Choroid plexus epithelial cell (primary cell): ENCODE measurements around the gene ATG9B.

Experiments
- DNase-seq: peaks from one replicate; pipeline ENCODE4 v3.0.0-alpha.2; 2010; ENCODE audit warnings: low read depth
- H3K4me3 ChIP-seq: 2 replicates; pipeline ENCODE4 v1.5.1; 2011; ENCODE audit warnings: low read depth, mild to moderate bottlenecking, control low read depth, low read length, moderate library complexity
- TF ChIP-seq, protein P1 (sequence below): conservative IDR thresholded peaks from 2 replicates; pipeline ENCODE4 v1.5.1; 2011; ENCODE audit warnings: low read depth, mild to moderate bottlenecking, control low read depth, inconsistent platforms, low read length, moderate library complexity

ATG9B gene

DNA sequence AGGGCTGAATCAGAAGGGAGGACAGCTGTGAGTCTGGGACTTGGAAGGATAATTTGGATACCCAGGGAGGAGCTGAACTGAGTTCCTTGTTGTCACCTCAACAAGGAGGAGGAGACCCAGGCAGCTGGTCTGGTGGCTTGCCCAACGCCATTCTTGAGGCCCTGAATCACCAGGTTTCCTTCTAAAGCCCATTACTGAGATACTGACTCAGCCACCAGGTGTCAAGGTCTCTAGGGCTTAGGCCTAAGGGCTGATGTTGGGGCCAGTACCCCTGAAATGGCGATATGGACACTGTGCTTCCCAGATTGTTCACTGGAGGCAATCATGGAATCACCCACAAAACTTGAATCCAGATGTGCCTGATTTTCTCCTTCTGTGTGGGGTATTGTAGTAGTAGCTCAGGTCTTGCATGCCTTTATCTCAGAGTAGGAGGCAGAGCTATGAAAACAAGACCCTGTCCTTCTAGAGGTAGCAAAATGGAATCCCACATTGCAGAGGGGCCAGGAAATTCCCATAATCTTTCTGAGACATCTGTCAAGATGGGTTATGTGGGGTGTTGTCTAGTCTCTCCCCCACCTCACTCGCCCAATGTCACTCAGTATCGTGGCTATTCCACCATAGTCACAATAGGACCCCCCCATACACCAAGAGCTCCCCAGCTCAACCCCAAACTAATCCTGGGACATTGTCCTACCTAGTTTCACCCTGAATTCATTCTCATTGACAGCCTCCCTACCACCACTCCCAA, 1.8 kb upstream of the ATG9B start:
- H3K4me3 ChIP-seq = no peak overlapping the region
- no peak for DNase-seq
- TF ChIP-seq, protein P1, sequence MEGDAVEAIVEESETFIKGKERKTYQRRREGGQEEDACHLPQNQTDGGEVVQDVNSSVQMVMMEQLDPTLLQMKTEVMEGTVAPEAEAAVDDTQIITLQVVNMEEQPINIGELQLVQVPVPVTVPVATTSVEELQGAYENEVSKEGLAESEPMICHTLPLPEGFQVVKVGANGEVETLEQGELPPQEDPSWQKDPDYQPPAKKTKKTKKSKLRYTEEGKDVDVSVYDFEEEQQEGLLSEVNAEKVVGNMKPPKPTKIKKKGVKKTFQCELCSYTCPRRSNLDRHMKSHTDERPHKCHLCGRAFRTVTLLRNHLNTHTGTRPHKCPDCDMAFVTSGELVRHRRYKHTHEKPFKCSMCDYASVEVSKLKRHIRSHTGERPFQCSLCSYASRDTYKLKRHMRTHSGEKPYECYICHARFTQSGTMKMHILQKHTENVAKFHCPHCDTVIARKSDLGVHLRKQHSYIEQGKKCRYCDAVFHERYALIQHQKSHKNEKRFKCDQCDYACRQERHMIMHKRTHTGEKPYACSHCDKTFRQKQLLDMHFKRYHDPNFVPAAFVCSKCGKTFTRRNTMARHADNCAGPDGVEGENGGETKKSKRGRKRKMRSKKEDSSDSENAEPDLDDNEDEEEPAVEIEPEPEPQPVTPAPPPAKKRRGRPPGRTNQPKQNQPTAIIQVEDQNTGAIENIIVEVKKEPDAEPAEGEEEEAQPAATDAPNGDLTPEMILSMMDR = no peak

DNA sequence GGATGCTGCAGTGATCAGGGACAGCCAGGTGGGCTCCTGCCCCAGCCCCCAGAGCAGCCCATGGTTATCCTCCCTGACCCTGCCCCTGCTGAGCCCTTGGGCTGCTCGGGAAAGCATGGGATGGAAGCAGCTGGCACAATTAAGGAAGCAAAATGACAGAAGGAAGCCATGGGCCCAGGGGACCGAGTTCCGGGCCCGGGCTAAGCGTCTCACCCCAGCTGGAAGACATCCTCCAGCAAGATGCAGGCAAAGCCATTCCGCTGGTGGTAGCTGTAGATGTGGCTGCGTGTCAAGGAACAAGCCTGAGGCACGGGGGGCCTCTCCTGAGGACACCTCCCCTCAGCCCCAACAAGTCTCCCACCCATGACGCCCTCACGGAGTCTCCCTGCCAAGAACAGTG, 1.1 kb downstream of the ATG9B start:
- TF ChIP-seq, protein P1 = no peak
- no peak for DNase-seq
- H3K4me3 ChIP-seq = no peak overlapping the region

DNA sequence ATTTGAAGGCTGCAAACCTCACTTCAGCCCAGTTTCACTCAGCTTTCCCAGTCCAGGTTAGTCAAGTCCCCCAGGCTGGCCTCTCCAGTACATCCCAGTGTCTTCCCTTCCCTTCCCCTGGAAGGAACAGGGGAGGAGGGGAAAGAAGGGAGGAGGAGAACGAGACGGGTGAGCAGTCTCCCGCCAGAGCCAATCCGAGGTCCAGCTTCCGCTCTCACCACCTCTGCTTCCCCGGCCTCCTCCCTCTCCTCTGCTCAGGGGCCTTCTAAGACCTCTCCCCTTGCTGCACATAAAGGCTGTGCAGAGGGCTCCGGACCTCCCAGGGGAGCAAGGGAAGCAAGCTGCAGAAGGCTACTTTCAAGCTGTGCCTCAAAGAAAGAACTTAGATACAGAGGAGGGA, 4.1 kb downstream of the ATG9B start:
- TF ChIP-seq, protein P1 = no peak
- H3K4me3 ChIP-seq = no peak overlapping the region
- DNase-seq = no peak

DNA sequence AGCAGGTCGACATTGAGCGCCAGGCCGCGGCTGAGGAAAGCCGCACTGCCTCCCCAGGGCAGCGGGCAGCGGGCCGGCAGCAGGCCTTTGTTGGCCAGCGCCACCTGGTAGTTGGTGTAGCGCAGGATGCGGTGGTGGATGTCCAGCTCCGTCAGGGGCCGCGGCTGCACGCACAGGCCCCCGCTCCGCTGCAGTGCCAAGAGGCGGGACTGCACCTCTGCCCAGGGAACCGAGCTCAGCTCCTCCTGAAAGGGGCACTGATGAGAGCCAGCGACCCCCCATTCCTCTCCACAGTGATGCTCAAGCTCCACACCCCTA, 5.2 kb downstream of the ATG9B start:
- peak overlapping the region; percentile 26 for H3K4me3 ChIP-seq
- no peak for DNase-seq
- TF ChIP-seq, protein P1 = no peak

DNA sequence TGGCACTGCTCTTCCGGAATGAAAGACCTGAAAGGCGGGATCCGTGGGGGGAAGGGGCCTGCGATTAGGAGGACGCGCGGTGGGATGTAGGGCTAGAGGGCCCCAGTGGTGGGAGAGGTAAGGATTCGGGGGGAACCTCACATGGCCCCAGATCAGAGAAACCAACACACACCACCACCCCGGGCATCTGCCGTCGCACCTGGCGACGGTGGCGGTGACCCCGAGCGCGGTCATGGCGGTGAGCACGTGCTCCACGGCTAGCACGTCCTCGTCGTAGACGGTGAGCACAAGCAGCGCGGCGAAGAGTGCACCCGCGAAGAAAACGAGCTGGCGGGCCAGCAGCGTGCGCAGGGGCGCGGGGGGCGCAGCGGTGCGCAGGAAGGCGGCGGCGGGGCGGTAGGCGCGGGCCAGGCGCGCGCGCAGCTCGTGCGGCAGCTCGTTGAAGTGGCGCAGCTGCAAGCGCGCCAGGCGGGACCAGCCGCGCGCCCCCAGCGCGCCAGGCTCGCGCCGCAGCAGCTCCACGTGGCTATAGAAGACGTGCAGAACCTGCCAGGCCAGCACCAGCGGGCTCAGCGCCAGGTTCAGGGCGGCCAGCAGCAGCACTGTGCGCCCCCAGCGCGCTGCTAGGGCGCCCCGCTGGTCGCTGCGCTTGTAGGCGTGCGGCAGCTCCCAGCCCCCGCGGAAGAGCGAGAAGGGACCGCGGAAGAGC, 5.7 kb downstream of the ATG9B start:
- H3K4me3 ChIP-seq = peak overlapping the region; percentile 26
- peak; percentile 44 for DNase-seq
- TF ChIP-seq, protein P1 = no peak

DNA sequence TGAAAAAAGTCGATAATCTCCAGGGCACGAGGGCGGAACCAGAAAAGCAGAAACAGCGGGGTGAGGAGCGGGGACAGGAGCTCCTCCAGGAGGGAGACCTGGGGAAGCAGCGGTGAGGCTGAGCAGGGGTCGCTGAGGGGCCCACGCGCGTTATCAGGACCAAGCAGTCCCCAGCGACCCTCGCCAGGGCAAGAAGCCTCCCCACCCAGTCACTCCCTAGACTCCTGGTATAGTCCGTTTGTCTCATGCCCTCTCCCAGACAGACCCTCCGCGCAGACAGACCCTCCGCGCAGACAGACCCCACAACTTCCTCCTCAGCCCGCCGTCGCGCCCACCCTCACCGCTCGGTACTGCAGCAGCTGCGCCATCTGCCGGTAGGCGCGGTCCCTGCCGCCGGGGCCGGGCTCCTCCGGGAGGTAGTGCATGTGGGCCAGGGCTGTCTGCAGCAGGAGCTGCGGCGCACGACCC, 6.3 kb downstream of the ATG9B start:
- H3K4me3 ChIP-seq = no peak overlapping the region
- DNase-seq = peak; percentile 57
- TF ChIP-seq, protein P1 = peak; percentile 87
